ENCODE data around the gene STRBP. TPM values are rescaled to one million over a fixed set of nuclear protein-coding genes. Genes with fewer than 3 reads are reported as not detected.

STRBP gene
- total RNA-seq, 1 experiment from 2014 or later: 96.3 TPM

DNA sequence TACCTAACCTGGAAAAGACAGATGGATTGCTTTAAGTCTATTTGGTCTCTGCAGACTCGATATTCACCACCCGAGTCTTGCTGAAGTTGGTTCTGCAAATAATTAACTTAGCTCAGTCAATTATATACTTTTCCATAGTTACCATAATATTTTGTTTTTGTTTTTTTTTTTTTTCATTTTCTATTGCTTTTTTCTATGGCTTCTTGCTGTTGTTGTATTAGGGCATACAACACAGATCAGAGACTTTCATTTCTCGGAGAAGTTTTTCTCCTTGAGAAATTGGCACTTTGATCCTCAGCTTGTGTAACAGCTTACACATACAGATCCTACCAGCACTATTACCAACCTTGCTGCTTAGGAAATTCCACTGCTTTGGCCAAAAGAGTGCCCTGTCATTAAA is 146.9 kb downstream of the STRBP start:
- no peak for ATAC-seq
- CTCF ChIA-PET: interaction anchor here (0.7 kb wide), 1 partner anchor 228 kb away, joined by 3 read pairs; no protein-coding TSS in a partner anchor
- H3K36me3 Mint-ChIP-seq: peaks cover 2% of the 10 kb centered on the region; the same call in 1 of the 2 replicates
- TF ChIP-seq ESRRA (CRISPR knock-in tag; IDR thresholded peaks at IDR 0.05; ENCODE audit: borderline replicate concordance) (no peak), CREM (CRISPR knock-in tag; IDR thresholded peaks at IDR 0.05) (no peak), SMAD3 (CRISPR knock-in tag; IDR thresholded peaks at IDR 0.05; ENCODE audit: borderline replicate concordance) (no peak), ZNF138 (CRISPR knock-in tag; conservative IDR thresholded peaks at IDR 0.05) (no peak), ZNF317 (CRISPR knock-in tag; IDR thresholded peaks at IDR 0.05; ENCODE audit: borderline replicate concordance, low read depth) (no peak), CREB1 (CRISPR knock-in tag; IDR thresholded peaks at IDR 0.05) (no peak), SP1 (CRISPR knock-in tag; conservative IDR thresholded peaks at IDR 0.05) (no peak), NFYB (CRISPR knock-in tag; conservative IDR thresholded peaks at IDR 0.05; ENCODE audit: low read depth) (no peak), ZNF396 (CRISPR knock-in tag; IDR thresholded peaks at IDR 0.05; ENCODE audit: borderline replicate concordance) (no peak), RELA (CRISPR knock-in tag; IDR thresholded peaks at IDR 0.05; ENCODE audit: borderline replicate concordance) (no peak), TEAD1 (CRISPR knock-in tag; IDR thresholded peaks at IDR 0.05) (no peak), NFE2L1 (CRISPR knock-in tag; IDR thresholded peaks at IDR 0.05) (no peak), PRRX2 (CRISPR knock-in tag; IDR thresholded peaks at IDR 0.05) (no peak), ZNF263 (CRISPR knock-in tag; IDR thresholded peaks at IDR 0.05; ENCODE audit: low read depth) (no peak), ZNF121 (CRISPR knock-in tag; IDR thresholded peaks at IDR 0.05) (no peak)
- TF ChIP-seq, protein P1, sequence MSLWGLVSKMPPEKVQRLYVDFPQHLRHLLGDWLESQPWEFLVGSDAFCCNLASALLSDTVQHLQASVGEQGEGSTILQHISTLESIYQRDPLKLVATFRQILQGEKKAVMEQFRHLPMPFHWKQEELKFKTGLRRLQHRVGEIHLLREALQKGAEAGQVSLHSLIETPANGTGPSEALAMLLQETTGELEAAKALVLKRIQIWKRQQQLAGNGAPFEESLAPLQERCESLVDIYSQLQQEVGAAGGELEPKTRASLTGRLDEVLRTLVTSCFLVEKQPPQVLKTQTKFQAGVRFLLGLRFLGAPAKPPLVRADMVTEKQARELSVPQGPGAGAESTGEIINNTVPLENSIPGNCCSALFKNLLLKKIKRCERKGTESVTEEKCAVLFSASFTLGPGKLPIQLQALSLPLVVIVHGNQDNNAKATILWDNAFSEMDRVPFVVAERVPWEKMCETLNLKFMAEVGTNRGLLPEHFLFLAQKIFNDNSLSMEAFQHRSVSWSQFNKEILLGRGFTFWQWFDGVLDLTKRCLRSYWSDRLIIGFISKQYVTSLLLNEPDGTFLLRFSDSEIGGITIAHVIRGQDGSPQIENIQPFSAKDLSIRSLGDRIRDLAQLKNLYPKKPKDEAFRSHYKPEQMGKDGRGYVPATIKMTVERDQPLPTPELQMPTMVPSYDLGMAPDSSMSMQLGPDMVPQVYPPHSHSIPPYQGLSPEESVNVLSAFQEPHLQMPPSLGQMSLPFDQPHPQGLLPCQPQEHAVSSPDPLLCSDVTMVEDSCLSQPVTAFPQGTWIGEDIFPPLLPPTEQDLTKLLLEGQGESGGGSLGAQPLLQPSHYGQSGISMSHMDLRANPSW (CRISPR knock-in tag; conservative IDR thresholded peaks at IDR 0.05; ENCODE audit: low read depth): no peak
- TF ChIP-seq, protein P2, sequence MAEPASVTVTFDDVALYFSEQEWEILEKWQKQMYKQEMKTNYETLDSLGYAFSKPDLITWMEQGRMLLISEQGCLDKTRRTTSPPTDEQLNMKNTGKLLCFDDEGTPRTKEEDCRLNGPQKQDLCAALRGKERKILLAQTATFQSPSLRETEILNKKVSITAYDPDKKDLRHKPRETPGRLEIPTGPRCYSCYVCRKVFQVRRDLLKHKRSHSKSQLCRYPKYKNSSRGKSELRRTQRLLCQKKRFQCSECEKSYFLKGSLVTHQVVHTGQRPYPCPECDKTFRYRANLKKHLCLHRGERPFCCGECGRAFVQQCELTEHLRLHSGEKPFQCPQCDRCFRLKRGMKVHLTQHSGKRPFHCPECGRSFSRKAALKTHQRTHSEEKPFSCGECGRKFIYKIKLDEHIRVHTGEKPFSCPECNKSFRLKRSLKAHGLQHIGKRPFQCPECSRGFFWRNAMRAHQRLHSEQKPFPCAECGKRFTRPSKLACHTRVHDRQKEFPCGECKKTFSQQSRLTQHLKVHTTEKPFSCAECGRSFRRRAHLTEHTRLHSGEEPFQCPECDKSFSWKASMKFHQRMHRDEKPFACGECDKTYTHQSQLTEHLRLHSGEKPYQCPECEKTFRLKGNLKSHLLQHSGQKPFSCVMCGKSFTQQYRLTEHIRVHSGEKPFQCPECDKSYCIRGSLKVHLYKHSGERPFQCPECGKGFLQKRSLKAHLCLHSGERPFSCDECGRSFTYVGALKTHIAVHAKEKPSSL (CRISPR knock-in tag; conservative IDR thresholded peaks at IDR 0.05): no peak
- TF ChIP-seq, protein P3, sequence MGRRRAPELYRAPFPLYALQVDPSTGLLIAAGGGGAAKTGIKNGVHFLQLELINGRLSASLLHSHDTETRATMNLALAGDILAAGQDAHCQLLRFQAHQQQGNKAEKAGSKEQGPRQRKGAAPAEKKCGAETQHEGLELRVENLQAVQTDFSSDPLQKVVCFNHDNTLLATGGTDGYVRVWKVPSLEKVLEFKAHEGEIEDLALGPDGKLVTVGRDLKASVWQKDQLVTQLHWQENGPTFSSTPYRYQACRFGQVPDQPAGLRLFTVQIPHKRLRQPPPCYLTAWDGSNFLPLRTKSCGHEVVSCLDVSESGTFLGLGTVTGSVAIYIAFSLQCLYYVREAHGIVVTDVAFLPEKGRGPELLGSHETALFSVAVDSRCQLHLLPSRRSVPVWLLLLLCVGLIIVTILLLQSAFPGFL (CRISPR knock-in tag; IDR thresholded peaks at IDR 0.05; ENCODE audit: borderline replicate concordance): no peak
- TF ChIP-seq, protein P4, sequence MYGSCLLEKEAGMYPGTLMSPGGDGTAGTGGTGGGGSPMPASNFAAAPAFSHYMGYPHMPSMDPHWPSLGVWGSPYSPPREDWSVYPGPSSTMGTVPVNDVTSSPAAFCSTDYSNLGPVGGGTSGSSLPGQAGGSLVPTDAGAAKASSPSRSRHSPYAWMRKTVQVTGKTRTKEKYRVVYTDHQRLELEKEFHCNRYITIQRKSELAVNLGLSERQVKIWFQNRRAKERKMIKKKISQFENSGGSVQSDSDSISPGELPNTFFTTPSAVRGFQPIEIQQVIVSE (CRISPR knock-in tag; IDR thresholded peaks at IDR 0.05; ENCODE audit: borderline replicate concordance): no peak
- TF ChIP-seq, protein P5, sequence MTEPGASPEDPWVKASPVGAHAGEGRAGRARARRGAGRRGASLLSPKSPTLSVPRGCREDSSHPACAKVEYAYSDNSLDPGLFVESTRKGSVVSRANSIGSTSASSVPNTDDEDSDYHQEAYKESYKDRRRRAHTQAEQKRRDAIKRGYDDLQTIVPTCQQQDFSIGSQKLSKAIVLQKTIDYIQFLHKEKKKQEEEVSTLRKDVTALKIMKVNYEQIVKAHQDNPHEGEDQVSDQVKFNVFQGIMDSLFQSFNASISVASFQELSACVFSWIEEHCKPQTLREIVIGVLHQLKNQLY (CRISPR knock-in tag; IDR thresholded peaks at IDR 0.05): no peak
- DNase-seq (ENCODE audit: low spot score): no peak
- no peaks in the 10 kb centered on the region for H3K27me3 Mint-ChIP-seq (ENCODE audit: low read depth)
- POLR2A ChIA-PET: no interaction called here
- peaks cover 43% of the 10 kb centered on the region for H3K4me1 Mint-ChIP-seq
- H3K27ac Mint-ChIP-seq: no peak overlapping the region
- H3K4me3 Mint-ChIP-seq: no peak overlapping the region
- H3K9me3 Mint-ChIP-seq: no peaks in the 10 kb centered on the region
